Trophoblast cell (in vitro differentiated cells and primary cell): Measurements from ENCODE around the gene FASTKD3.

Experiments used
- DNase-seq, 2 donors: peaks; one replicate each; pipeline ENCODE4 v3.0.0-alpha.2; 2016
- H2AFZ ChIP-seq: 2 replicates; pipeline ENCODE4 v1.6.1; 2013; ENCODE audit warnings: low read length, moderate library complexity, mild to moderate bottlenecking; ENCODE audit not compliant: insufficient read depth, poor library complexity
- H2AK5ac ChIP-seq: 2 replicates; pipeline ENCODE4 v1.6.1; 2013; ENCODE audit warnings: mild to moderate bottlenecking, low read length
- H2BK120ac ChIP-seq: 2 replicates; pipeline ENCODE4 v1.6.1; 2013; ENCODE audit warnings: low read length, mild to moderate bottlenecking, moderate library complexity; ENCODE audit not compliant: insufficient read depth, poor library complexity
- H2BK12ac ChIP-seq: 2 replicates; pipeline ENCODE4 v1.6.1; 2013; ENCODE audit warnings: mild to moderate bottlenecking, low read length, moderate library complexity
- H2BK5ac ChIP-seq: 2 replicates; pipeline ENCODE4 v1.6.1; 2013; ENCODE audit warnings: low read length, low read depth, moderate library complexity, mild to moderate bottlenecking; ENCODE audit not compliant: poor library complexity
- H3K14ac ChIP-seq: 2 replicates; pipeline ENCODE4 v1.6.1; 2013; ENCODE audit warnings: mild to moderate bottlenecking, low read length
- H3K18ac ChIP-seq: 2 replicates; pipeline ENCODE4 v1.6.1; 2013; ENCODE audit warnings: mild to moderate bottlenecking, low read length
- H3K23ac ChIP-seq: 2 replicates; pipeline ENCODE4 v1.6.1; 2013; ENCODE audit warnings: low read length
- H3K27ac ChIP-seq: 2 replicates; pipeline ENCODE4 v1.5.1; 2013; ENCODE audit warnings: low read depth, mild to moderate bottlenecking, inconsistent platforms, low read length, moderate library complexity
- H3K27me3 ChIP-seq: 2 replicates; pipeline ENCODE4 v1.6.1; 2013; ENCODE audit warnings: inconsistent platforms, mild to moderate bottlenecking, low read length, moderate library complexity; ENCODE audit not compliant: insufficient read depth
- H3K36me3 ChIP-seq, 2 experiments: 1 replicate in 1 of 2; 2 replicates in 1 of 2; pipeline ENCODE4 v1.6.1; 2013; ENCODE audit warnings: low read length in 2 of 2, mild to moderate bottlenecking in 2 of 2, moderate library complexity in 1 of 2; ENCODE audit not compliant: insufficient read depth in 2 of 2, control insufficient read depth in 1 of 2
- H3K4ac ChIP-seq: 2 replicates; pipeline ENCODE4 v1.6.1; 2013; ENCODE audit warnings: low read depth, mild to moderate bottlenecking, low read length, moderate library complexity
- H3K4me1 ChIP-seq, 2 experiments: 1 replicate in 1 of 2; 2 replicates in 1 of 2; pipeline ENCODE4 v1.6.1; 2013; ENCODE audit warnings: low read length in 2 of 2, mild to moderate bottlenecking in 2 of 2, moderate library complexity in 1 of 2; ENCODE audit not compliant: insufficient read depth in 2 of 2, control insufficient read depth in 1 of 2
- H3K4me2 ChIP-seq: 2 replicates; pipeline ENCODE4 v1.6.1; 2013; ENCODE audit warnings: inconsistent platforms, mild to moderate bottlenecking, low read length, moderate library complexity
- H3K4me3 ChIP-seq: 2 replicates; pipeline ENCODE4 v1.5.1; 2013; ENCODE audit warnings: mild to moderate bottlenecking, low read depth, low read length, inconsistent platforms
- H3K79me1 ChIP-seq: one replicate; pipeline ENCODE4 v1.6.1; 2013; ENCODE audit warnings: low read length
- H3K79me2 ChIP-seq: 2 replicates; pipeline ENCODE4 v1.6.1; 2013; ENCODE audit warnings: low read length, mild to moderate bottlenecking; ENCODE audit not compliant: control insufficient read depth, insufficient read depth, poor library complexity
- H3K9ac ChIP-seq: 2 replicates; pipeline ENCODE4 v1.6.1; 2013; ENCODE audit warnings: mild to moderate bottlenecking, low read length
- H3K9me3 ChIP-seq: 2 replicates; pipeline ENCODE4 v1.6.1; 2013; ENCODE audit warnings: low read depth, mild to moderate bottlenecking, control low read depth, inconsistent platforms, low read length; ENCODE audit not compliant: insufficient read depth
- H4K12ac ChIP-seq: 2 replicates; pipeline ENCODE4 v1.6.1; 2013; ENCODE audit warnings: low read depth, mild to moderate bottlenecking, low read length, moderate library complexity
- H4K8ac ChIP-seq: 2 replicates; pipeline ENCODE4 v1.6.1; 2013; ENCODE audit warnings: low read depth, mild to moderate bottlenecking, low read length, moderate library complexity
- H4K91ac ChIP-seq: one replicate; pipeline ENCODE4 v1.6.1; 2013; ENCODE audit warnings: low read depth, mild to moderate bottlenecking, low read length, moderate library complexity
- WGBS: extraction: QIAGEN DNeasy Blood & Tissue Kit; methylation state at CpG from one replicate; pipeline ENCODE4 v1.1.7; 2013; ENCODE audit warnings: missing lambda C conversion rate; ENCODE audit not compliant: insufficient read length, insufficient coverage; ENCODE audit errors: extremely low coverage; 5-methylcytosine and 5-hydroxymethylcytosine counted together

FASTKD3 gene

DNA sequence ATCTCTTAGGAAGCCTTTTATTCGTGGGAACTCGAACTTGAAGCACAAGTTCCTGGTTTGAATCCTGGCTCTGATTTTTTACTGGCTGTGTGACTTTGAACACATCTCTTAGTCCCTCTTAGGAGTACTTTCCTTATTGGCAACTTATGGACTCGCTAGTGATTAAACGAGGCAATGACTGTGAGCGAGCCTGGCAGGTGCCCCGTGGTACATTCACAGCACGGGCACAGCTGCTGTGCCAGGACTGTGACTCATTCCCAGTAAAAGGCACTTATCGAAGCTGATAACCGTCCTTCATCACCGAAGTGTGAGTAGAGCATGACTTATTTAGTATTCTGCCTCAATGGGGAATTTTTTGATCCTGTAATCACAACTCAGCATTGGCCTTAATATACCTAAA, 40.6 kb downstream of the FASTKD3 start:
- H4K8ac ChIP-seq, result no peak overlapping the region
- no peaks in the 10 kb centered on the region for H3K79me1 ChIP-seq
- H3K9ac ChIP-seq, result no peak overlapping the region
- H3K4me2 ChIP-seq, result no peak overlapping the region
- H3K4me3 ChIP-seq, result no peak overlapping the region
- no peak overlapping the region for H3K18ac ChIP-seq
- H3K79me2 ChIP-seq, result no peaks in the 10 kb centered on the region
- no peak overlapping the region for H3K4ac ChIP-seq
- no peak overlapping the region for H2AK5ac ChIP-seq
- no peak overlapping the region for H3K23ac ChIP-seq
- H2BK120ac ChIP-seq, result no peak overlapping the region
- no peaks in the 10 kb centered on the region for H3K27me3 ChIP-seq
- H3K14ac ChIP-seq, result no peak overlapping the region
- H3K36me3 ChIP-seq, result no peaks in the 10 kb centered on the region
- no peak overlapping the region for H4K91ac ChIP-seq
- no peak overlapping the region for H2BK12ac ChIP-seq
- H3K27ac ChIP-seq, result no peak overlapping the region
- no peaks in the 10 kb centered on the region for H3K4me1 ChIP-seq
- H2BK5ac ChIP-seq, result no peak overlapping the region
- WGBS, result no CpG with 5 or more reads among the region's 10 CpGs
- H4K12ac ChIP-seq, result no peak overlapping the region
- peaks cover 7% of the 10 kb centered on the region for H3K9me3 ChIP-seq
- no peak overlapping the region for H2AFZ ChIP-seq
- DNase-seq, result no peak

DNA sequence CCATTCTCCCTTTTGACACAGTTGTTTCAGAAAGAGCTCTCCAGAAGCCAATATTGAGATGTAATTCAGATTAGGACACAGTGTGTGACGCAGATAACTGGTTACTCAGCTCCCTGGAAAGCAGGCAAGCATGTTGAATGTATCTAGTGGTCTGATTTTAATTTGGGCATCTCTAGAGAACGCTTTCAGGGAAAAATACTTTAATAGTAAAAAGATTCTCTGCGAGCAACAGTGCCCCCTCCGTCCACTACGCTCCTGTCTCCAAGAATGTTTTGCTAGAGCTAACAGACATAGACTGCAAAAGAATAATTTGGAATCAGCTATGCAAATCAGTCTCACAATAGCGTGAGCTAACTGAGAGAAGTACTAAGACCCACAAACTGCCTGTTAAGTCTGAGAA, 41.2 kb downstream of the FASTKD3 start:
- H2AFZ ChIP-seq, result no peak overlapping the region
- no peak overlapping the region for H3K4me2 ChIP-seq
- H3K9me3 ChIP-seq, result peaks cover 7% of the 10 kb centered on the region
- DNase-seq, result peak in 1 of 2 donors; percentile 14
- no peak overlapping the region for H2BK120ac ChIP-seq
- H2BK12ac ChIP-seq, result no peak overlapping the region
- H3K9ac ChIP-seq, result no peak overlapping the region
- H3K4me3 ChIP-seq, result no peak overlapping the region
- no peaks in the 10 kb centered on the region for H3K4me1 ChIP-seq
- H3K23ac ChIP-seq, result no peak overlapping the region
- H4K12ac ChIP-seq, result no peak overlapping the region
- no peak overlapping the region for H3K18ac ChIP-seq
- no peak overlapping the region for H2AK5ac ChIP-seq
- no peaks in the 10 kb centered on the region for H3K79me1 ChIP-seq
- no peaks in the 10 kb centered on the region for H3K79me2 ChIP-seq
- no peaks in the 10 kb centered on the region for H3K27me3 ChIP-seq
- no peak overlapping the region for H3K14ac ChIP-seq
- no peaks in the 10 kb centered on the region for H3K36me3 ChIP-seq
- no peak overlapping the region for H3K27ac ChIP-seq
- WGBS, result no CpG with 5 or more reads among the region's 6 CpGs
- no peak overlapping the region for H4K91ac ChIP-seq
- H2BK5ac ChIP-seq, result no peak overlapping the region
- H3K4ac ChIP-seq, result no peak overlapping the region
- no peak overlapping the region for H4K8ac ChIP-seq

GRCh38 chr5:7825630-7826029, 43.2 kb downstream of the FASTKD3 start:
- Histone ChIP-seq H4K12ac (no peak overlapping the region), H3K18ac (no peak overlapping the region), H3K79me1 (no peaks in the 10 kb centered on the region), H3K27ac (no peak overlapping the region), H3K4me2 (no peak overlapping the region), H3K4ac (no peak overlapping the region), H2BK5ac (no peak overlapping the region), H3K9ac (no peak overlapping the region), H2BK120ac (no peak overlapping the region), H3K14ac (no peak overlapping the region), H2AFZ (no peak overlapping the region), H3K4me3 (no peak overlapping the region), H4K91ac (no peak overlapping the region), H3K4me1 (peaks cover 4 to 5% of the 10 kb centered on the region in 2 experiments), H3K36me3 (no peaks in the 10 kb centered on the region), H3K23ac (no peak overlapping the region), H3K9me3 (peaks cover 4% of the 10 kb centered on the region), H2AK5ac (no peak overlapping the region), H3K79me2 (no peaks in the 10 kb centered on the region), H2BK12ac (no peak overlapping the region), H3K27me3 (no peaks in the 10 kb centered on the region), H4K8ac (no peak overlapping the region)
- WGBS, result no CpG with 5 or more reads among the region's 11 CpGs
- no peak for DNase-seq

DNA sequence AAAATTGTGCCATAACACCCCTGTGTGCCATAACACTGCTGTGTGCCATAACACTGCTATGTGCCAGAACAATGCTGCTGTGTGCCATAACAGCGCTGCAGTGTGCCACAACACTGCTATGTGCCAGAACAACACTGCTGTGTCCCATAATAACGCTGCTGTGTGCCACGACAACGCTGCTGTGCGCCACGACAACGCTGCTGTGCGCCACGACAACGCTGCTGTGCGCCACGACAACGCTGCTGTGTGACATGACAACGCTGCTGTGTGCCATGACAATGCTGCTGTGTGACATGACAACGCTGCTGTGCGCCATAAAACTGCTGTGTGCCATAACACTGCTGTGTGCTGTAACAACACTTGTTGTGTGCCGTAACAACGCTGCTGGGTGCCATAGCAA, 43.8 kb downstream of the FASTKD3 start:
- Histone ChIP-seq H2BK12ac (no peak overlapping the region), H3K18ac (no peak overlapping the region), H3K9me3 (peaks cover 4% of the 10 kb centered on the region), H3K9ac (no peak overlapping the region), H3K27me3 (no peaks in the 10 kb centered on the region), H3K4me1 (peaks cover 4 to 5% of the 10 kb centered on the region in 2 experiments), H3K14ac (no peak overlapping the region), H4K8ac (no peak overlapping the region), H3K36me3 (no peaks in the 10 kb centered on the region), H3K4me2 (no peak overlapping the region), H3K4ac (no peak overlapping the region), H3K79me2 (no peaks in the 10 kb centered on the region), H4K12ac (no peak overlapping the region), H3K27ac (no peak overlapping the region), H2AFZ (no peak overlapping the region), H3K4me3 (peak overlapping the region; percentile 54), H3K23ac (no peak overlapping the region), H3K79me1 (no peaks in the 10 kb centered on the region), H2BK120ac (no peak overlapping the region), H2AK5ac (no peak overlapping the region), H4K91ac (no peak overlapping the region), H2BK5ac (no peak overlapping the region)
- WGBS, result no CpG with 5 or more reads among the region's 18 CpGs
- DNase-seq, result no peak
